Thymus (tissue), 11 donors: Measurements from ENCODE around the gene ANKRD44. TPM values are rescaled to one million over a fixed set of nuclear protein-coding genes. Genes with fewer than 3 reads are reported as not detected.

Experiments
- DNase-seq, 9 donors: peaks; one replicate each; pipeline ENCODE4 v3.0.0-alpha.2; 2013; ENCODE audit warnings: low spot score in 9 of 9, low read depth in 6 of 9, missing footprints in 1 of 9
- H3K27ac ChIP-seq, 2 donors: one replicate each; pipeline ENCODE4 v1.5.1; 2013; ENCODE audit warnings: control low read depth in 1 of 2, low read depth in 1 of 2, low read length in 1 of 2, mild to moderate bottlenecking in 1 of 2, moderate library complexity in 1 of 2
- H3K27me3 ChIP-seq, 2 donors: one replicate each; pipeline ENCODE4 v1.5.1; 2013; ENCODE audit warnings: low read length in 1 of 2; ENCODE audit not compliant: control insufficient read depth in 2 of 2, insufficient read depth in 1 of 2
- H3K36me3 ChIP-seq, 2 donors: one replicate each; pipeline ENCODE4 v1.5.1; 2013; ENCODE audit warnings: low read length in 1 of 2, mild to moderate bottlenecking in 1 of 2, moderate library complexity in 1 of 2; ENCODE audit not compliant: control insufficient read depth in 2 of 2, insufficient read depth in 2 of 2
- H3K4me1 ChIP-seq, 2 donors: one replicate each; pipeline ENCODE4 v1.5.1; 2013; ENCODE audit warnings: low read length in 2 of 2; ENCODE audit not compliant: control insufficient read depth in 2 of 2, insufficient read depth in 2 of 2
- H3K4me3 ChIP-seq, 2 donors: one replicate each; pipeline ENCODE4 v1.5.1; 2013; ENCODE audit warnings: low read length in 2 of 2, control low read depth in 1 of 2, mild to moderate bottlenecking in 1 of 2
- H3K9me3 ChIP-seq, 2 donors: one replicate each; pipeline ENCODE4 v1.5.1; 2013; ENCODE audit warnings: low read length in 1 of 2, mild to moderate bottlenecking in 1 of 2; ENCODE audit not compliant: control insufficient read depth in 2 of 2, insufficient read depth in 1 of 2
- WGBS: extraction: QIAGEN DNeasy Blood & Tissue Kit; methylation state at CpG from one replicate; pipeline ENCODE4 v1.1.7; 2013; 5-methylcytosine and 5-hydroxymethylcytosine counted together
- polyA plus RNA-seq: library from polyadenylated mRNA; stranded (reverse); fragments of 200-250 nt; gene quantifications from one replicate; pipeline ENCODE4 v1.2.3, GENCODE V29; 2013
- total RNA-seq: library from RNA; stranded (reverse); fragments of 120-200 nt; gene quantifications from one replicate; pipeline ENCODE4 v1.2.4, GENCODE V29; 2013
- donor health status: healthy.

ANKRD44 gene
- total and polyA plus RNA-seq, 2 donors = 25.2 to 72.9 TPM

- Histone ChIP-seq H3K4me1 (peaks cover 0 to 9% of the 10 kb centered on the region in 2 donors), H3K4me3 (no peak overlapping the region), H3K27ac (no peak overlapping the region), H3K36me3 (peaks cover 12 to 26% of the 10 kb centered on the region in 2 donors), H3K27me3 (no peaks in the 10 kb centered on the region), H3K9me3 (no peaks in the 10 kb centered on the region)
- DNase-seq = no peak
- WGBS = 84% methylated on average over 10 of the region's 10 CpGs
These were observed 194.2 kb downstream of the ANKRD44 start for GRCh38 chr2:197116306-197116879.

DNA sequence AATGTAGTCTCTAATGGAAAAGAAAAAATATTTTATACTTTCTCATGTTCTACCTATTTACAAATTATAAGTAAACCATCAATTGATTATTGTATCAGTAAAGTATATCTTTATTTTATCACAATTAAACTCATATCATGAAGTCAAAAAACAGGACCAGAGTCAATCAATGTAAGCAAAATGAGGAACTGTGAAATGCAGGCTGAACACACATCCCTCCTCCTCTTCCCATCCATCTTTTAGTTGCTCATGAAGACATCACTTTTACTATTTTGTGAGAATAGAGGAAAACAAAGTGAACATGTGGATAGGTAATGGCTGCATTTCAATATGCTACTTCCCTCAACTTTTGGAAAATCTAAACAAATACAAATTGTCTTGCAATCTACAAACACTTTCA, 195.3 kb downstream of the ANKRD44 start:
- Histone ChIP-seq H3K27ac (no peak overlapping the region), H3K36me3 (peaks cover 6 to 26% of the 10 kb centered on the region in 2 donors), H3K9me3 (no peaks in the 10 kb centered on the region), H3K4me3 (no peak overlapping the region), H3K4me1 (peaks cover 0 to 4% of the 10 kb centered on the region in 2 donors), H3K27me3 (no peaks in the 10 kb centered on the region)
- DNase-seq = no peak

GRCh38 chr2:197113275-197113711, 197.3 kb downstream of the ANKRD44 start:
- Histone ChIP-seq H3K27ac (no peak overlapping the region), H3K27me3 (no peaks in the 10 kb centered on the region), H3K4me1 (peaks cover 0 to 4% of the 10 kb centered on the region in 2 donors), H3K36me3 (peaks cover 13 to 21% of the 10 kb centered on the region in 2 donors), H3K4me3 (no peak overlapping the region), H3K9me3 (no peaks in the 10 kb centered on the region)
- DNase-seq = peak in 4 of 9 donors; percentile 28 to 61 (median 38)
- WGBS = 53% methylated on average over 1 of the region's 1 CpG

- H3K27me3 ChIP-seq = no peaks in the 10 kb centered on the region
- H3K4me1 ChIP-seq = no peaks in the 10 kb centered on the region
- H3K9me3 ChIP-seq = no peaks in the 10 kb centered on the region
- H3K36me3 ChIP-seq = peaks cover 27% of the 10 kb centered on the region in 2 donors
- WGBS = 96% methylated on average over 2 of the region's 2 CpGs
- no peak overlapping the region for H3K4me3 ChIP-seq
- no peak overlapping the region for H3K27ac ChIP-seq
- DNase-seq = no peak
These were observed 201.3 kb downstream of the ANKRD44 start for GRCh38 chr2:197109326-197109725.

- H3K4me3 ChIP-seq = no peak overlapping the region
- H3K27me3 ChIP-seq = no peaks in the 10 kb centered on the region
- 94% methylated on average over 4 of the region's 4 CpGs for WGBS
- no peak for DNase-seq
- H3K27ac ChIP-seq = no peak overlapping the region
- H3K36me3 ChIP-seq = peaks cover 27% of the 10 kb centered on the region in 2 donors
- no peaks in the 10 kb centered on the region for H3K9me3 ChIP-seq
- H3K4me1 ChIP-seq = no peaks in the 10 kb centered on the region
These were observed 201.8 kb downstream of the ANKRD44 start for GRCh38 chr2:197108758-197109157.

GRCh38 chr2:197107291-197108269, 203.0 kb downstream of the ANKRD44 start:
- H3K4me3 ChIP-seq = no peak overlapping the region
- H3K27ac ChIP-seq = no peak overlapping the region
- H3K27me3 ChIP-seq = no peaks in the 10 kb centered on the region
- H3K4me1 ChIP-seq = no peaks in the 10 kb centered on the region
- H3K9me3 ChIP-seq = no peaks in the 10 kb centered on the region
- no peak for DNase-seq
- WGBS = 95% methylated on average over 2 of the region's 2 CpGs
- peaks cover 27 to 30% of the 10 kb centered on the region in 2 donors for H3K36me3 ChIP-seq

DNA sequence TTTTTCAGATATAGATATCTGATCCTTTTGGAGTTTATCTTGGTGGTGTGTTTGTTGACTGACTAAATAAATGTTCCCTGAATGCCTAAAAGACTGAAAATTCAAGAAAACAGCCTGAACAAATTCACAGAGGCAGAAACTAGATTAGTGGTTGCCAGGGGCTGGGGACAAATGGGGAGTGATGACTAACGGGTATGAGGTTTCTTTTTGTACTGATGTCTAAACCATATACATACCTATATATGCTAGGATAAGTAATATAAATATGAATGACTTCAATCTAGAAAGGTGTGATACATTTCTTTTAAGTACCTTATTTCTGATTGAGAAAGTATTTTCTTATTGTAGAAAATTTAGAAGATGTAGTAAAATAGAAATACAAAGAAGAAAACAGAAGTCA, 207.2 kb downstream of the ANKRD44 start:
- Histone ChIP-seq H3K4me3 (no peak overlapping the region), H3K36me3 (peaks cover 27 to 34% of the 10 kb centered on the region in 2 donors), H3K4me1 (no peaks in the 10 kb centered on the region), H3K27ac (no peak overlapping the region), H3K27me3 (no peaks in the 10 kb centered on the region), H3K9me3 (no peaks in the 10 kb centered on the region)
- no peak for DNase-seq
- WGBS = 99% methylated on average over 1 of the region's 1 CpG

DNA sequence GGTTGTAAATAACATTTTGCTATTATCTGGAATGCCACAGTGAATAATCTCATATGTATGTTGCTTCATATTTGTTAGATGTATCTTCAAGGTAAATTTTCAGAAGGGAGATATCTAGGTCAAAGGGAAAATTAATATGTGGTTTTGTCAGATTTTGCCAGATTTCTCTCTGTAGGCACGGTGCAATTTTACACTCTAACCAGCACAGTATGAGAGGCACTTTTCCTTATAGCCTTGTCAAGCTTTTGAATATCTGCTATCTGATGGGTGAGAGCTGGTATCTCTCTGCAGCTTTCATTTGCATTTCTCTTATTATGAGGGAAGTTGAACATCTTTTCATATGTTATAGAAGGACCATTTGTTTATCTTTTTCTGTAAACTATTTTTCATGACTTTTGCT, 208.3 kb downstream of the ANKRD44 start:
- H3K4me3 ChIP-seq = no peak overlapping the region
- H3K9me3 ChIP-seq = no peaks in the 10 kb centered on the region
- no peaks in the 10 kb centered on the region for H3K27me3 ChIP-seq
- no peaks in the 10 kb centered on the region for H3K4me1 ChIP-seq
- no peak overlapping the region for H3K27ac ChIP-seq
- peaks cover 21 to 35% of the 10 kb centered on the region in 2 donors for H3K36me3 ChIP-seq
- DNase-seq = no peak
- 97% methylated on average over 1 of the region's 1 CpG for WGBS

GRCh38 chr2:197101519-197101918, 209.1 kb downstream of the ANKRD44 start:
- WGBS = 97% methylated on average over 2 of the region's 2 CpGs
- Histone ChIP-seq H3K4me3 (no peak overlapping the region), H3K27me3 (no peaks in the 10 kb centered on the region), H3K27ac (no peak overlapping the region), H3K9me3 (no peaks in the 10 kb centered on the region), H3K4me1 (no peaks in the 10 kb centered on the region), H3K36me3 (peaks cover 18 to 39% of the 10 kb centered on the region in 2 donors)
- DNase-seq = no peak
